ENCODE results near the gene CNPY1.

CNPY1 gene

DNA sequence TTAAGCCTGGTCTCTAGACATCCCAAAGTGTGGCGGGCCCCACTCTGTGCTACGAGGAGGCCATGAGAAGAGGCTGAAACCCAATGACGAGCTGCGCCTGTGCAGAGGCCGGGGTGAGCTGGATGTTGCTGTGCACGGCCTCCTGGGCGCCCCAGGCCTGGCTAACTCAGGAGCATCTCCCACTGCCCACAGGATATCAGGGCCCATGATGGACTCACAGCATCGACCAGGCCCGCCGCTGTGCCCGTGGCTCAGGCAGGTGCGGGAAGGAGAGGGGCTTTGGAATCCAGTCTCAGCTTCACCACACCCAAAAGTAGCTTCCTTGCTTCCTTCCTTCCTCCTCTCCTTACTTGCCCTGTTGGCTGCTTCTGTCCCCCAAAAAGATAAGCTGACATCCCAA lies 4.6 kb upstream of the CNPY1 start:
- TF ChIP-seq, protein P1, sequence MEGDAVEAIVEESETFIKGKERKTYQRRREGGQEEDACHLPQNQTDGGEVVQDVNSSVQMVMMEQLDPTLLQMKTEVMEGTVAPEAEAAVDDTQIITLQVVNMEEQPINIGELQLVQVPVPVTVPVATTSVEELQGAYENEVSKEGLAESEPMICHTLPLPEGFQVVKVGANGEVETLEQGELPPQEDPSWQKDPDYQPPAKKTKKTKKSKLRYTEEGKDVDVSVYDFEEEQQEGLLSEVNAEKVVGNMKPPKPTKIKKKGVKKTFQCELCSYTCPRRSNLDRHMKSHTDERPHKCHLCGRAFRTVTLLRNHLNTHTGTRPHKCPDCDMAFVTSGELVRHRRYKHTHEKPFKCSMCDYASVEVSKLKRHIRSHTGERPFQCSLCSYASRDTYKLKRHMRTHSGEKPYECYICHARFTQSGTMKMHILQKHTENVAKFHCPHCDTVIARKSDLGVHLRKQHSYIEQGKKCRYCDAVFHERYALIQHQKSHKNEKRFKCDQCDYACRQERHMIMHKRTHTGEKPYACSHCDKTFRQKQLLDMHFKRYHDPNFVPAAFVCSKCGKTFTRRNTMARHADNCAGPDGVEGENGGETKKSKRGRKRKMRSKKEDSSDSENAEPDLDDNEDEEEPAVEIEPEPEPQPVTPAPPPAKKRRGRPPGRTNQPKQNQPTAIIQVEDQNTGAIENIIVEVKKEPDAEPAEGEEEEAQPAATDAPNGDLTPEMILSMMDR (IDR thresholded peaks at IDR 0.05), result no peak
- no peaks in the 10 kb centered on the region for H3K27me3 ChIP-seq (ENCODE audit: control insufficient read depth, insufficient read depth, low read length)

DNA sequence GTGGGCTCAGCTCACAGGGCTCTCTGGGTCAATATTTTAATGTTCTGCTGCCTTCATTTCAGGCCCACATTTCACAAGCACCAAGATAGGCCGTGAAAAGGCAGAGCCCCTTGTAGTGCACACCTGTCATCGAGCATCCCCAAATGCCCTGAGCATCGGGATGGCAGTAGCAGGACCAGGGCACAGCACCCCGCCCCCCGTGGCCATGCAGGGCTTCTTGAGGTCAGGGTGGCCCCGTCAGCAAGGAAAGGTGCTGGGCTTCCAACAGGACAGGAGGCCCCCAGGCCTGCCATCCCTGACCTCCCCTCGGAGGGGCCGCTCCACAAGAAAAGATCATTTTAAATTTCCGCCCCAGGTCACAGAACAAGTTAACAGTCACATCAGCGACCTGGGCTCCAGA lies 2.9 kb upstream of the CNPY1 start:
- Histone ChIP-seq H3K36me3 (ENCODE audit: control insufficient read depth, insufficient read depth, low read length) (no peaks in the 10 kb centered on the region), H3K9ac (no peak overlapping the region), H3K79me2 (no peaks in the 10 kb centered on the region), H3K27ac (no peak overlapping the region), H3K27me3 (ENCODE audit: control insufficient read depth, insufficient read depth, low read length) (no peaks in the 10 kb centered on the region), H2AFZ (no peak overlapping the region), H3K9me3 (ENCODE audit: control insufficient read depth, low read length) (no peaks in the 10 kb centered on the region), H3K4me3 (ENCODE audit: low read depth, low read length) (no peak overlapping the region), H3K4me1 (no peaks in the 10 kb centered on the region), H3K4me2 (ENCODE audit: low read length) (no peak overlapping the region)
- TF ChIP-seq, protein P1 (IDR thresholded peaks at IDR 0.05), result no peak

More for the DNA sequence above, 4.6 kb upstream of the CNPY1 start:
- H3K9me3 ChIP-seq (ENCODE audit: control insufficient read depth, low read length), result no peaks in the 10 kb centered on the region
- no peak overlapping the region for H2AFZ ChIP-seq
- H3K4me2 ChIP-seq (ENCODE audit: low read length), result no peak overlapping the region
- no peak overlapping the region for H3K4me3 ChIP-seq (ENCODE audit: low read depth, low read length)
- no peak overlapping the region for H3K9ac ChIP-seq
- no peak overlapping the region for H3K27ac ChIP-seq
- no peaks in the 10 kb centered on the region for H3K36me3 ChIP-seq (ENCODE audit: control insufficient read depth, insufficient read depth, low read length)
- H3K79me2 ChIP-seq, result no peaks in the 10 kb centered on the region
- H3K4me1 ChIP-seq, result no peaks in the 10 kb centered on the region

DNA sequence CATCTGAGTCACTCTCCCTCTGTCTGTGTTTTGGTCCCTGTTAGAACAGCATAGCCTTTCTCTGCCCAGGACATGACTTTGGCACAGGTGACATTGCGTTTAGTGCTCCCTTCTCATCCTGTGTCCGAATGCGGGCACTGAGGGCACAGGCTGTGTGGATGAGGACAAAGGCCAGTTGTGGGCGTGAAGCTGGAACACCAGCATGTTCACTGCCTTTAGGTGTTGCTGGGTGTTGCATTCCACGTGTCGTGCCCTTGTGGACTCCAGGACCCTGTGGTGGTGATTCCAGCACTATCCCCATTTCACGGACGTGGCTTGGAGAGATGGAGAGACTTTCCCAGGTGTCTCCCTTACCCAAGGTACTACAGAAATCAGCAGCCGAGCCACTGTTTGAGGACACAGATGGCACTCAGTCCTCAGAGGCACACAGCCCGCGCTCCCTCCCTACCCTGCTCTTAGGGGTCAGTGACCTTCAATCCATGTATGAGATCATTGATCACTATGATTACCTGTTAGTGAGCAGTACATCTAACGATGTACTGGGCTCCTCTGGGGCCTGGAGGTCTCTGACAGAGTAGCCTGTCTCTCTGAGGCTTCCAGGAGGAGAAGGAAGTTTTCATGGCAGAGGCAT lies 917 bp upstream of the CNPY1 start:
- H3K4me3 ChIP-seq (ENCODE audit: low read depth, low read length), result no peak overlapping the region
- H3K9ac ChIP-seq, result no peak overlapping the region
- no peak overlapping the region for H3K27ac ChIP-seq
- no peak overlapping the region for H2AFZ ChIP-seq
- no peaks in the 10 kb centered on the region for H3K9me3 ChIP-seq (ENCODE audit: control insufficient read depth, low read length)
- H3K27me3 ChIP-seq (ENCODE audit: control insufficient read depth, insufficient read depth, low read length), result no peaks in the 10 kb centered on the region
- TF ChIP-seq, protein P1 (IDR thresholded peaks at IDR 0.05), result no peak
- no peak overlapping the region for H3K4me2 ChIP-seq (ENCODE audit: low read length)
- no peaks in the 10 kb centered on the region for H3K79me2 ChIP-seq
- H3K4me1 ChIP-seq, result no peaks in the 10 kb centered on the region
- no peaks in the 10 kb centered on the region for H3K36me3 ChIP-seq (ENCODE audit: control insufficient read depth, insufficient read depth, low read length)

DNA sequence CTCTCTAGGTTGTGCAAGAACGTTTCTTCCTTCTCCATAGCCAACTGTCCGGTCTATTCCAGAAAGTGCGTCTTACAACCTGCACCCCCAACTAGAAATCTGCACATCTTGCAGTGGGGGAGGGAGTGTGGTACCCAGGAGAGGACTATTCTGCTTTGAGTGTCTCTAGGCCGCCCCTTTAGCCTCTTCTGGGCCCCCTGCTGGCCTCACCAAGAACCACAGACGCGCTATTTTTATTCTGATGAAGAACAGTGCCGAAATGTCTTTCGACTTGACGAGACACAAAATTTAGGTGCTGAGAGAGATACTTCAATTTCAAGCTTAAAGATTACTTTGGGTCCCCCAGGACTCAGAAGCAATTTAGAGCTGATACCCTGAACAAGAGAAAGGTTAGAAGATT lies 1.0 kb downstream of the CNPY1 start:
- no peaks in the 10 kb centered on the region for H3K27me3 ChIP-seq (ENCODE audit: control insufficient read depth, insufficient read depth, low read length)
- H3K27ac ChIP-seq, result no peak overlapping the region
- no peak overlapping the region for H2AFZ ChIP-seq
- no peaks in the 10 kb centered on the region for H3K4me1 ChIP-seq
- no peaks in the 10 kb centered on the region for H3K9me3 ChIP-seq (ENCODE audit: control insufficient read depth, low read length)
- H3K4me2 ChIP-seq (ENCODE audit: low read length), result no peak overlapping the region
- H3K36me3 ChIP-seq (ENCODE audit: control insufficient read depth, insufficient read depth, low read length), result no peaks in the 10 kb centered on the region
- no peaks in the 10 kb centered on the region for H3K79me2 ChIP-seq
- TF ChIP-seq, protein P1 (IDR thresholded peaks at IDR 0.05), result no peak
- no peak overlapping the region for H3K4me3 ChIP-seq (ENCODE audit: low read depth, low read length)
- H3K9ac ChIP-seq, result no peak overlapping the region

DNA sequence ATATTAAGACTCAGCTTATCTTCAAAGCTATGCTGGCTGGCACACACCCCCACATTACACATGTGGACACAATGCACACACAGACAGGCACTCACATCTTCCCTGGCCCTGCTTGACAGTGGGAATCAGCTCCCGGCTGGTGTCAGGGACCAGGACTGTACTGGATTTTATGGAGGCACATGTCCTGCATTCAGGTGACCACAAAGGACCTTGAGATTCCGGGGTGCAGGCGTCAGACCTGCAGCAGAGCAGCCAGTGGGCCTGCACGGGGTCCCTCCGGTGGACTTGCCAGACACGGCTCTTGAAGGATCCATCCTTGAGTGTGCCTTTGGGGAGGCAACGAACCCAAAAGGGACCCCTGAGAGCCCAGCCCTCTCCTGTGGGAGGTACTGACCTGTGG lies 1.9 kb downstream of the CNPY1 start:
- Histone ChIP-seq H3K27ac (no peak overlapping the region), H3K4me2 (ENCODE audit: low read length) (no peak overlapping the region), H3K9me3 (ENCODE audit: control insufficient read depth, low read length) (no peaks in the 10 kb centered on the region), H3K27me3 (ENCODE audit: control insufficient read depth, insufficient read depth, low read length) (no peaks in the 10 kb centered on the region), H2AFZ (no peak overlapping the region), H3K4me3 (ENCODE audit: low read depth, low read length) (no peak overlapping the region), H3K4me1 (no peaks in the 10 kb centered on the region), H3K79me2 (no peaks in the 10 kb centered on the region), H3K9ac (no peak overlapping the region), H3K36me3 (ENCODE audit: control insufficient read depth, insufficient read depth, low read length) (no peaks in the 10 kb centered on the region)
- TF ChIP-seq, protein P1 (IDR thresholded peaks at IDR 0.05), result no peak

Measured in parathyroid adenoma (tissue), 2 donors.